HG03354 (cell line): Measurements from ENCODE around the gene CRKL.

Experiments used
- ATAC-seq: cut with Tn5 transposase; IDR thresholded peaks from one replicate; pipeline ENCODE4 v1.9.1; 2021; ENCODE audit warnings: mild to moderate bottlenecking; ENCODE audit not compliant: unreplicated experiment, poor library complexity, severe bottlenecking

The CRKL gene

GRCh38 chr22:20992056-20992442 lies 74.8 kb downstream of the CRKL start:
- ATAC-seq, result no peak

- ATAC-seq, result no peak
Observed at GRCh38 chr22:20992456-20993303, 75.5 kb downstream of the CRKL start.

- ATAC-seq, result no peak
Observed at GRCh38 chr22:20993304-20994127, 76.3 kb downstream of the CRKL start.

- no peak for ATAC-seq
Observed at GRCh38 chr22:20994128-20994901, 77.1 kb downstream of the CRKL start.

GRCh38 chr22:20994902-20995241 lies 77.7 kb downstream of the CRKL start:
- ATAC-seq, result no peak

GRCh38 chr22:20995329-20996030 lies 78.3 kb downstream of the CRKL start:
- ATAC-seq, result no peak

GRCh38 chr22:20996031-20996410 lies 78.8 kb downstream of the CRKL start:
- ATAC-seq, result no peak

GRCh38 chr22:20996598-20997535 lies 79.7 kb downstream of the CRKL start:
- ATAC-seq, result no peak

- ATAC-seq, result no peak
Observed at GRCh38 chr22:20997536-20998257, 80.5 kb downstream of the CRKL start.

GRCh38 chr22:20998411-20999336 lies 81.5 kb downstream of the CRKL start:
- ATAC-seq, result no peak

GRCh38 chr22:20999350-21000206 lies 82.4 kb downstream of the CRKL start:
- ATAC-seq, result no peak

GRCh38 chr22:21000207-21000986 lies 83.2 kb downstream of the CRKL start:
- ATAC-seq, result no peak

- ATAC-seq, result no peak
Observed at GRCh38 chr22:21000987-21001600, 83.9 kb downstream of the CRKL start.

- ATAC-seq, result peak; percentile 86
Observed at GRCh38 chr22:21001601-21002325, 84.6 kb downstream of the CRKL start, which contains the start of gene THAP7. Gene THAP7 (minus strand): TSS chr22:21002118. CDS start chr22:21001911, 207 bp downstream.
